Daoy (cell line): ENCODE data around the gene JPH3. TPM values are rescaled to one million over a fixed set of nuclear protein-coding genes. Genes with fewer than 3 reads are reported as not detected.
"Not testable (repeated sequence)": the region's sequence is repeated elsewhere in the genome, so short reads cannot be mapped to it uniquely, and the experiment has no call there.

Experiments
- DNase-seq: peaks from one replicate; pipeline ENCODE4 v3.0.0-alpha.2; 2015; ENCODE audit warnings: low read depth
- total RNA-seq: library from RNA; depleted of rRNA; stranded (reverse); fragments of >200 nt; shearing (Covaris generic); gene quantifications from 2 replicates; pipeline ENCODE4 v1.2.3, GENCODE V29; 2014

The JPH3 gene
- total RNA-seq, 1 experiment from 2014 or later: 6.2 TPM

DNA sequence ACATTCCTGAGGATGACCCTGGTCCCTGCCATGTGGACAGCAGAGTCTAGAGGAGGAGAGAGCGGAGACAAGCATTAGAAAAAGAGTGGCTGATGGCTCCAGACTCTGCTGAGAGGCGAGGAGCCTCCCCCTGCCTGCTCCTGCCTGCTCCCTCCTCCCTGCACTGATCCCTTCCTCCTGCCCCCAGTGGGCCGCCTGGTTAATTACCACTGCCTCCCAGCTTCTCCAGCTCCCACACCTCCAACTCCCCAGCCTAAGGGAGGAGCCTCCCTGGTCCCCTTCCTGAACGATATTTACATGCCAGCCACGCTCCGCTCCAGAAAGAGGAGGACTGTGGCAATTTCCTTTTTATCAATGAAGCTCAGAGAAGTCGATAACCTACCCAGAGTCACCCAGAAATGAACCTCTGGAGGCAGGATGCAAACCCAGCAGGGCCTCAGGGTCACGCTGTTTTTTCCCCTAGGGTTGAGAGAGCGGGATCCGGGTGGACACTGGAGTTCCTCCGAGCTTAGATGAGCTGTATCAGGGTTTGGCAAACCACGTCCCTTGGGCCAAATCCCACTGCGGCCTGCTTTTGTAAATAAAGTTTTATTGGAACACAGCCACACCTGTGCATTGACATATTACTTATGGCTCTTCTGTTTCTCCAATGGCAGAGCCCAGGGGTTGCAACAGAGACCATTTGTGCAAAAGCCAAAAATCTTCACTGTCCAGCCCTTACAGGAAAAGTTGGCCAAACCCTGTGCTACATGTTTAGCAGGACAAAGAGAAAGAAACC is 27.1 kb upstream of the JPH3 start:
- DNase-seq: no peak

- no peak for DNase-seq
Observed at GRCh38 chr16:87576171-87576570, 26.1 kb upstream of the JPH3 start.

GRCh38 chr16:87578142-87578930 is 24.0 kb upstream of the JPH3 start:
- not testable (repeated sequence) for DNase-seq

DNA sequence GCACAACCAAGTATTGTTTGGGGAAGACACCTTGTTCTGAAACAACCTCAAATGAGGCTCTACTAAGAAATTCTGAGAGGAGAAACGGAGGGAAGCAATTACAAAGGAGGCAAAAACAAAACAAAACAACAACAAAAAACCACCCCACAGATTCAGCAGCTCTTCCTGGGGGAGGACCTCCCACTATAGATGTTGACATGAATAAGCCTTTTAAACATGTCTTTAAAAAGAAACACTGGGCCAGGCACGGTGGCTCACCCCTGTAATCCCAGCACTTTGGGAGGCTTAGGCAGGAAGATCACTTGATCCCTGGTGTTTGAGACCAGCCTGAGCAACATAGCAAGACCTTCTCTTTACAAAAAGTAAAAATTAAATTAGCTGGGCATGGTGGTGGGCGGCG is 22.6 kb upstream of the JPH3 start:
- DNase-seq: no peak

DNA sequence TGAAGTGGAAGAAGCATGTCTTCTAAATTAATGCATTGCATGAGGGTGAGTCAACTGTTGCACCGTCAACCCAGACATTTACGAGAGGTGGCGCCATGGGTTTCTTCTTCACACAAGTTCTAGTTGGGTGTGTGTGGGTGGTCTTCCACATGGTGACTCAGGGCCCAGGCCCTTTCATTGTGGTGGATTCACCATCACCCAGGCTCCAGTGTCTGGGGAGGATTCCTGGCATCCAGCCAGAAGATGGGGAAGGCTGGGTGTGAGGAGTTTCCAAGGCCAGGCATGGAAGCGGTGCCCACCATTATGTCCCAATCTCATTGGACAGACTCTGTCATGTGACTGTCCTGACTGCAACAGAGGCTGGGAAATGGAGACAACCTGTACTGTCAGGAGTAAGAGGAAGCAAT is 21.4 kb upstream of the JPH3 start:
- DNase-seq: peak; percentile 95

DNA sequence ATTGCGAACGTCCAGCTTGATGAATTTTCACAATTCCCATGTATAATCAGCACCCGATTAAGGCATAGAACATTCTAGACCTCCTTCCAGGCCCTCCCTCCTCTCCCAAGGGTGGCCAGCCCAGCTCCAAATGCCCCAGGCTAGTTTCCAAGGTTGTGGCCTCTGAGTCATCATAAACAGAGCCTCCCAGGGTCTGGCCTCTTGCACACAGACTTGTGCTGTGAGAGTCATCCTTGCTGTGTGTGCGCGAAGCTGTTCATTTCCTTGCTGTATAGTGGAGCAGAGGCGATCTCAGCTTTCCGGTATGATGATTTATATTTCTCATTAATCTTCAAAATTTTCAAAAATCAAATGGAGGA is 20.5 kb upstream of the JPH3 start:
- DNase-seq: peak; percentile 95

DNA sequence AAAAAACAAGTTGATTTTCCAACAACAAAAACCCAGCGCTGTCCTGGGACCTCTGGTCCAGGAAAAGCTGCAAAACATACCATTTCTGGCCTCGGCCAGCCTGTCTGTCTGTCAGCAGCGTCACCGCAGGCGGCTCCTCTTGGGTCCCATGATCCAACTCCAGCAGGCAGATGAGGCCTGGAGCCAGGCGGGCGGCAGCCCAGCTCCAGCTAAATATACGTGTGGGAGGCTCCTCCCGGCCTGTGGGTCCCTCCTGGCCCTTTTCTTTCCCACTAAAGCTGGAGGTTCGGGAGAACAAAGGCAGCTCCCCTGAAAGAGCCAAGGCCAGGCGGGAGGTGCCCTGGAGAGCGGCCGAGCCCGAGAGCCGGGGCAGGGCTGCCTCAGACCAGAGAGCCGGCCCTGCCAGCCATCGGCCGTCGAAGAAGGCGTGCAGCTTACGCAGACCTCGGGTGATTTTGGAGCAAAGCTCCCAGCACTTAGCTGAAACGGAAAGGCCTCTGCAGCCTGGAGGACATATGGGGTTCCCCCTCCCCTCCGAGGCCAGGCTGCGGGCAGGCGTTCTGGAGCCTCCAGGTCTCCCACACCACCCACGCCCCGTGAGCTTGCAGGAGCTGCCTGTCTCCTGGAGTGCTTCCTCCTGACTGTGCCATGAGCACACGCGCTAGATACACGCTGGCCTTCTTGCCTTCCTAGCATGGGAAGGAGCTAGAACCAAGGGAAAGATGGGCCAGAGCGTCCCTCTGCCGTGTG is 19.9 kb upstream of the JPH3 start:
- peak; percentile 73 for DNase-seq

- DNase-seq: no peak
Observed at GRCh38 chr16:87582966-87583325, 19.4 kb upstream of the JPH3 start.

DNA sequence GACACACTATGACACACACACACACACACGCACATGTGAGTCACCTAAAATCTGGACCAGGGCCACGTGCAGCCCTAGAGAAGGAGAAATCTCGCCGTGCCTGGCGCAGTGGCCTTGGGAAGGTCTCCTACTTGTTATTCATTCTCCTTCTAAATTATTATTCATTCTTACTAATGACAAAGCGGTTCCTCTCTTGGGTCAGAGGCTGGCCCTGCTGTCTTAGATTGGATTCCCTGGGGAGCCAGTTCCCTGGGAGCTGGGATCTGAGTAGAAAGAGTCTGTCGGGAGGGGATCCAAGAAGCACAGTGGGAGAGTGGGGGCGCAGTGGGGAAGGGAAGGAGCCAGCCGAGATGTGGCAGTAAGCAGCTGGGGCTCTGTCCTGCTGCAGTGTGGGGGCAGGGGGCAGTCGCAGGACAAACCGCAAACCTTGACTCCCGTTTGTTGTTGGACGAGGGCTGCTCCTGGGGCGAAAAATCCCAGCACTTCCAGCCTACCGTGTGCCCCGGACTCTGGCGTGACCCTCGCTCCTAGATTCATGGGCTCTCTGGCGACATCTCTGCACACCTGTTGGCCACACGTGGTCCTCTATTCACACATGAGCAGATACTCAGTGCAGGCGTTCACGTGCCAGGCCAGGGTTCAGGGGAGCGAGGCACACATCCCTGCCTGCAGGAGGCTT is 18.7 kb upstream of the JPH3 start:
- DNase-seq: peak; percentile 60

DNA sequence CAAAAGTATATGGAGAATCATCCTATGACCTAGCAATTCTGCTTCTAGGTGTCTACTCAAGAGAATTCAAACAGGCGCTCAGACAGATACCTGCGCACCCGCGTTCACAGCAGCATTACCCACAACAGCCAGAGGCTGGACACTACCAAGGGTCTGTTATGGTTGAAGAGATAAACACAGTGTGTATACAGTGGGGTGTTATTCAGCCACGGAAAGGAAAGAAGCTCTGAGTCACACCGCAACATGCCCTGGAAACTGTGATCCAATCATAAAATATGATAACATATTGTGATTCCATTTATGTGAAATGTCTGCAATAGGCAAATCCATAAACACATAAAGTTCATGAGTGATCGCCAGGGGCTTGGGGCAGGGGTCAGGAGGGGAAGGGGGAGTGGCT is 18.0 kb upstream of the JPH3 start:
- DNase-seq: no peak

GRCh38 chr16:87584975-87585374 is 17.3 kb upstream of the JPH3 start:
- no peak for DNase-seq

- DNase-seq: no peak
Observed at GRCh38 chr16:87585442-87586200, 16.7 kb upstream of the JPH3 start.

- no peak for DNase-seq
Observed at GRCh38 chr16:87586201-87586782, 16.0 kb upstream of the JPH3 start.

DNA sequence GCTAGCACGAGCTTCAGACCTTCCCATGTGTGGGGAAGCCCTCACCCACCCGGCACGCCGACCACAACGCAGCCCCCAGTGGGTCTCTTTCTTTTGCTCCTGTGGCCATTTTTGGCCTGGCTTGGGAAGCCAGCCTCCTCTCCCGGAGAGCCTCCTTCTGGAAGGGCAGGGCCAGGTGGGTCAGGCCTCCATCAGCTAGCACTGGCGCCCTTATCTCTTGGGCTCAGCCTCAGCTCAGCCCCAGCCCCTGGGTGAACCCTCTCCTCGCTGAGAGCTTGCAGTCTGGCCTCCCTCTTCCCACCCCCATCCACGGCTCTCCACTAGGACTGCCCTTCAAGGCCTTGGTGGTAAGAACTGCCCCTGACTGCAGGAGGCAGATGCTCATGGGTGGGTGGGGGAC is 14.7 kb upstream of the JPH3 start:
- no peak for DNase-seq

DNA sequence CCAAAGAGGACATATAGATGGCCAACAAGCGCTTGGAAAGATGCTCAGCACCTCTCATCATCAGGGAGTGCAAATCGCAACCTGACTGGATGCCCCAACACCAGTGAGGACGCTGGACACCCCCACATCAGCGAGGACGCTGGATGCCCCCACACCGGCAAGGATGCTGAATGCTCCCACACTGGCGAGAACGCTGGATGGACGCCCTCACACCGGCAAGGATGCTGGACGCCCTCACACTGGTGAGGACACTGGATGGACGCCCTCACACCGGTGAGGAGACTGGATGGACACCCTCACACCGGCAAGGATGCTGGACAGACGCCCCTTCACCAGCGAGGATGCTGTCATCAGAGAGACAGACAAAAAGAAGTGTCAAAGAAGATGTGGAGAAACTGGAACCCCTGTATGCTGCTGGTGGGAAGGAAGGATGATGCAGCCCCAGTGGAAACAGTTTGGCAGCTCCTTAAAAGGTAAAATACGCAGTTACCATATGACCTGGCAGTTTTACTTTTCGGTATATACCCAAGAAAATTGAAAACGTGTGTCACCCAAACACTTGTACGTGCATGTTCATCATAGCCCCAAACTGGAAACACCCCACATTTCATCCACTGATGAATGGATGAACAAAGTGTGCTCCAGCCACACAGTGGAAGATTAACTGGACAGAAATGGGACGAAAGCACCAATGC is 10.1 kb upstream of the JPH3 start:
- no peak for DNase-seq

GRCh38 chr16:87593710-87594258 is 8.5 kb upstream of the JPH3 start:
- DNase-seq: no peak

GRCh38 chr16:87595712-87596111 is 6.6 kb upstream of the JPH3 start:
- no peak for DNase-seq

- DNase-seq: no peak
Observed at GRCh38 chr16:87597324-87597830, 4.9 kb upstream of the JPH3 start.

GRCh38 chr16:87598431-87598830 is 3.9 kb upstream of the JPH3 start:
- DNase-seq: peak; percentile 82

- no peak for DNase-seq
Observed at GRCh38 chr16:87600246-87600645, 2.1 kb upstream of the JPH3 start.
